ENCODE data around the gene RAET1G. TPM values are rescaled to one million over a fixed set of nuclear protein-coding genes. Genes with fewer than 3 reads are reported as not detected.

RAET1G gene
- total RNA-seq, 2 donors from 2014 or later: not detected

- Histone ChIP-seq H3K27me3 (ENCODE audit: control insufficient read depth, insufficient read depth, low read length, poor library complexity, severe bottlenecking) (peaks cover 19% of the 10 kb centered on the region), H3K4me3 (ENCODE audit: low read length) (no peak overlapping the region), H3K4me1 (ENCODE audit: control insufficient read depth, insufficient read depth, low read length) (no peaks in the 10 kb centered on the region), H3K9me3 (ENCODE audit: control insufficient read depth, low read length) (no peaks in the 10 kb centered on the region), H3K27ac (ENCODE audit: low read depth, low read length) (no peak overlapping the region), H3K9ac (ENCODE audit: extremely low read depth, low read length, poor library complexity, severe bottlenecking) (no peak overlapping the region), H3K36me3 (ENCODE audit: control insufficient read depth, insufficient read depth, low read length) (no peaks in the 10 kb centered on the region)
- H3K4me3 Mint-ChIP-seq: no peak overlapping the region
- no peak for TF ChIP-seq CTCF (conservative IDR thresholded peaks at IDR 0.05)
- H3K36me3 Mint-ChIP-seq (ENCODE audit: low read depth): no peaks in the 10 kb centered on the region
- no peak for DNase-seq
- H3K9me3 Mint-ChIP-seq: no peaks in the 10 kb centered on the region
- H3K27ac Mint-ChIP-seq: no peak overlapping the region
- H3K4me1 Mint-ChIP-seq: no peaks in the 10 kb centered on the region
- peaks cover 55% of the 10 kb centered on the region for H3K27me3 Mint-ChIP-seq (ENCODE audit: insufficient read depth)
- 89 to 90% methylated on average over 1 to 3 of the region's 3 CpGs for WGBS, 2 experiments (ENCODE audit: insufficient coverage in 1 of 2, insufficient read length in 1 of 2)
Measured at GRCh38 chr6:149887343-149887742, 35.6 kb downstream of the RAET1G start.

GRCh38 chr6:149885888-149886287 lies 37.0 kb downstream of the RAET1G start:
- 89% methylated on average over 3 of the region's 3 CpGs for WGBS, 2 experiments (ENCODE audit: insufficient coverage in 1 of 2, insufficient read length in 1 of 2)
- Histone ChIP-seq H3K9me3 (ENCODE audit: control insufficient read depth, low read length) (no peaks in the 10 kb centered on the region), H3K27me3 (ENCODE audit: control insufficient read depth, insufficient read depth, low read length, poor library complexity, severe bottlenecking) (peaks cover 32% of the 10 kb centered on the region), H3K27ac (ENCODE audit: low read depth, low read length) (no peak overlapping the region), H3K9ac (ENCODE audit: extremely low read depth, low read length, poor library complexity, severe bottlenecking) (no peak overlapping the region), H3K4me1 (ENCODE audit: control insufficient read depth, insufficient read depth, low read length) (no peaks in the 10 kb centered on the region), H3K36me3 (ENCODE audit: control insufficient read depth, insufficient read depth, low read length) (no peaks in the 10 kb centered on the region), H3K4me3 (ENCODE audit: low read length) (no peak overlapping the region)
- no peak for TF ChIP-seq CTCF (conservative IDR thresholded peaks at IDR 0.05)
- no peak for DNase-seq
- no peaks in the 10 kb centered on the region for H3K9me3 Mint-ChIP-seq
- no peak overlapping the region for H3K4me3 Mint-ChIP-seq
- peaks cover 58% of the 10 kb centered on the region for H3K27me3 Mint-ChIP-seq (ENCODE audit: insufficient read depth)
- H3K27ac Mint-ChIP-seq: no peak overlapping the region
- H3K4me1 Mint-ChIP-seq: no peaks in the 10 kb centered on the region
- no peaks in the 10 kb centered on the region for H3K36me3 Mint-ChIP-seq (ENCODE audit: low read depth)

GRCh38 chr6:149884617-149885016 lies 38.3 kb downstream of the RAET1G start:
- Mint-ChIP-seq H3K4me1 (no peaks in the 10 kb centered on the region), H3K27me3 (ENCODE audit: insufficient read depth) (peaks cover 63% of the 10 kb centered on the region), H3K36me3 (ENCODE audit: low read depth) (no peaks in the 10 kb centered on the region), H3K27ac (no peak overlapping the region), H3K4me3 (no peak overlapping the region), H3K9me3 (no peaks in the 10 kb centered on the region)
- no peak overlapping the region for H3K27ac ChIP-seq (ENCODE audit: low read depth, low read length)
- TF ChIP-seq CTCF (conservative IDR thresholded peaks at IDR 0.05): no peak
- H3K9me3 ChIP-seq (ENCODE audit: control insufficient read depth, low read length): no peaks in the 10 kb centered on the region
- 87 to 90% methylated on average over 6 to 7 of the region's 7 CpGs for WGBS, 2 experiments (ENCODE audit: insufficient coverage in 1 of 2, insufficient read length in 1 of 2)
- peaks cover 45% of the 10 kb centered on the region for H3K27me3 ChIP-seq (ENCODE audit: control insufficient read depth, insufficient read depth, low read length, poor library complexity, severe bottlenecking)
- H3K4me1 ChIP-seq (ENCODE audit: control insufficient read depth, insufficient read depth, low read length): peaks cover 2% of the 10 kb centered on the region
- H3K4me3 ChIP-seq (ENCODE audit: low read length): no peak overlapping the region
- no peaks in the 10 kb centered on the region for H3K36me3 ChIP-seq (ENCODE audit: control insufficient read depth, insufficient read depth, low read length)
- no peak for DNase-seq
- H3K9ac ChIP-seq (ENCODE audit: extremely low read depth, low read length, poor library complexity, severe bottlenecking): no peak overlapping the region
